HG03280 (cell line): ENCODE measurements around the gene PCLO.

Experiments
- ATAC-seq: cut with Tn5 transposase; IDR thresholded peaks from one replicate; pipeline ENCODE4 v1.9.1; 2021; ENCODE audit warnings: mild to moderate bottlenecking, moderate library complexity; ENCODE audit not compliant: unreplicated experiment

PCLO gene

GRCh38 chr7:83162402-83163256 lies at the start of gene PCLO:
PCLO (minus strand) TSS chr7:83162884; CDS start chr7:83162592, 292 bp downstream.
- ATAC-seq = peak; percentile 88

DNA sequence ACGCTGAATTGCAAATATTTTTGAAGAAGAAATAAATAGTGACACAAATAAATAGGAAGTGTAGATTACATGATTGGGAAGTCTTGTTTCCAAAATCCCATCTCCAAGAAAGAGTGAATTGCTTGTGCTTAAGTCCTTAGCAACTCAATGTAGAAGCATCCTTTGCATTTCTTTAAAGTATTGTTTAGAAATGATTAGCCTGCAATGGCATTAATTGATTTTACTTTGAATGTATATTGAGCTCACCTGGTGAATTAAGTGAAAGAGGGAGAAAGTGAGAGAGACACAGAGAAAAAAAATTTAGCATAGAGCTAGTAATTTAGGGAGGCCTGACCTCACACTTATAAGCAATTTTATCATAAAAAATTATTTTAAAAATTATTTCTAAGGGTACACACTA lies 49.0 kb upstream of the PCLO start:
- no peak for ATAC-seq

DNA sequence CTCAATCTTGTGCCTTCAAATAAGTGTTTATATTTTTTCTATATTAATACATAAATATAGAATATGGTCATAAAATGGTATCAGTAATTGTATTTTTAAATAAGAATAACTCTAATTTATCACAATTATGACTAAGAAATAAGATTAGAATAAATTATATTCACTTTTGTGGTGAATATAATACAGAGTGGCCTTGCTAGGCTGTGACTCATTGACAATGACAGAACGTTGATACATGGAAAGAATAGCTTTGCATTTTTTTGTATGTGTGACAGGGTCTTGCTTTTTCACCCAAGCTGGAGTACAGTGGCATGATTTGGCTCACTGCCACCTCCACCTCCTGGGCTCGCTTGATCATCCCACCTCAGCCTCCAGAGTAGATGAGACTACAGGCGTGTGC lies 47.8 kb upstream of the PCLO start:
- no peak for ATAC-seq

- no peak for ATAC-seq
Observed at GRCh38 chr7:83204715-83205114, 42.0 kb upstream of the PCLO start.

DNA sequence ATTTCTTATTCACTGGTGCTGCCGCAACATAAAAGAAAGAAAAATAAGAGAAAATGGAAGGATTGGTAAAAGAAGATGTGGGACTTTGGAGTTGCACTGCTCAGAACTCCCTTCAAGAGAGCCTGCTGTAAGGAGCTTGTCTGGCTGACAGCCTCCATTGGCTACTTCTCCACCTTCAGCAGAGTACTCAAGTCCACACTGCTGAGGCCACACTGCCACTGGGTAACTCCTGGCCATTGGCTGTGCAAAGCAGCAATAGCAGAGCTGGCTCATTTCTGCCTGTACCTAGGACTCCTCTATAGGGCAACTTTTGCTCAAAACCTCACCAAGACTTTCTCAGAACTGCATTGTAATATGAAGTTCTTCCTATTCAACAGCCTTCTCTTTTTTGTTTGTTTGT lies 38.7 kb upstream of the PCLO start:
- ATAC-seq = no peak

DNA sequence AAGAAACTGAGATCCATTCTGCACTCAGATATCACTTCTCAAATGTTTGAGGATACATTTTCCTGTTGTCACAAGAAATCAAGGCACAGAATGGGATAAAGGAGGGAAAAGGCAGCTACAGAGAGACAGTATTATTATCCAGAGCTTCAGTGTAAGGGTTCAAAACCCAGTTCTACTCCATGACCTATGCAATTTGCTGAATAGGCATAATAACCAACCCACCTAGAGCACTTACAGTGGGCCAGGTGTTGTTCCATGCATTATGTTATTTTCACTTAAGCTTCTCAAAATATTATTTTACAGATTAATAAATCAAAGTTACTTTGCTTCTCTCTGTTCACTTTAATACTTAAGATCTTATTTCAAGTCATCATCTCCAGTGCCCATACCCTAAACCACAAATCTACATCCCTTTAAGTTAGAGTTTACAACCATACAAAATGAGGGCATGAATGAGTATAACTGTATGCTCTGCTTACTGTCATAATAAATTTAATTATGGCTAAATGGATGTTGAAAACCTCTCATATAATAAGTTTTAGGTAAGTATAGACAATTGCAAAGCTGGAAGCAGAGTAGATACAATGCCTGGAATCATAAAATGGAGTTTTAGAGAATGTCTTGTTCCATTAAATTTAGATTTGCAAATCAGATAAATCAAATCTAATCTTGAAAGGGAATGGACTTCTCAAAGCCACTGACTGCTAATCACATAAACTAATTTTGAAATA lies 28.1 kb upstream of the PCLO start:
- ATAC-seq = no peak

GRCh38 chr7:83178796-83179195 lies 16.1 kb upstream of the PCLO start:
- no peak for ATAC-seq

- no peak for ATAC-seq
Observed at GRCh38 chr7:83178066-83178465, 15.4 kb upstream of the PCLO start.

DNA sequence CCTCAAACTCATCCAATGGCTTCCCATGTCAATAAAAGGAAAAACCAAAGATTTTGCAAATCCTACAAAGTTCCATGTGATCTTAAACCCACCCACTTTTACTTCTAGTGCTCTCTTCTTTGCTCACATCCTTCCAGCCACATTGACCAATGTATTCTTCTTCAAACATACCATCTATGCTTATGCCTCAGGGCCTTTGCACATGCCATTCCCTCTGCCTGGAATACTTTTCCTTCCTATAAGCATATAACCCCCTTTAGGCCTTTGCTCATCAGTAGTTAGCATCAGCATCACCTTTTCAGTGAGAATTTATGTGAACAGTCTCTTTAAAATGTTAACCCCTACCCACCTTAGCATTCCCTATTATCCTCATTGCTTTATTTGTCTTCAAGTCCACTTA lies 11.0 kb upstream of the PCLO start:
- ATAC-seq = no peak

- no peak for ATAC-seq
Observed at GRCh38 chr7:83166781-83167180, 4.1 kb upstream of the PCLO start.

GRCh38 chr7:83161899-83162401 lies 734 bp downstream of the PCLO start:
- ATAC-seq = no peak

DNA sequence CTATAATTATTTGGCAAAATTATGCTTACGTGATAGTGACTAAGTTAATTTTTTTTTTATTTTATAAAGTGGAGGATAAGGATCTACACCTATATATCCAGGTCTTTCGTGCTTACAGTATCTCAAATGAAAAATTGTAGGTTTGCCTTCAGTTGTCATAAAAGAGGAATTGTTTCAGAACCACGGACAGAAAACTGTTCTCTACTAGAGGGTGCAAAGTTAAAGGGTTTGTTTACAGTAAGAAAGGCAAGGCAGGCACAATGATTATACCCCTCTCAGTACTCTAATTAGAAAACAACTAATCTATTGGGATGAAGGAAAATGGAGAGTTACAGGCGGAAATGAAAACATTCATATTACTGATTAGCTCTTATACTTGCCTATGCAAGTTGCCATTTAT lies 1.5 kb downstream of the PCLO start:
- no peak for ATAC-seq

DNA sequence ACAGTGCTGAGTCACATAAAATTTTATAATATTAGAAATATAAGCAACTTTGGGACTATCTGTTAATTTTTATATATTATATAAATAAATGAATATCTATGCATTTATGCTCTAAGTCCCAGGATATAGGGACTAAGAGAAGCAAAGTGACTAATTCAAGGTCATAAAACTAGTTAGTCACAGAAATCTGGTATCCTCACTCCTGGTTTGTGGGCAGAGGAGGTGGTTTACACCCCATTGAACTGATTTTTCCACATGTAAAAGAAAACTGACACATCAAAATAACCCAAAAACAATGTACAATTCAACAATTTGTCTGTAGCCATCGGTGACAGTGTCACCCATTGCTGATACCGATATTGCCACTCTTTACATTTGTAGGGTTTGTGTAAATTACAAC lies 3.0 kb downstream of the PCLO start:
- no peak for ATAC-seq

DNA sequence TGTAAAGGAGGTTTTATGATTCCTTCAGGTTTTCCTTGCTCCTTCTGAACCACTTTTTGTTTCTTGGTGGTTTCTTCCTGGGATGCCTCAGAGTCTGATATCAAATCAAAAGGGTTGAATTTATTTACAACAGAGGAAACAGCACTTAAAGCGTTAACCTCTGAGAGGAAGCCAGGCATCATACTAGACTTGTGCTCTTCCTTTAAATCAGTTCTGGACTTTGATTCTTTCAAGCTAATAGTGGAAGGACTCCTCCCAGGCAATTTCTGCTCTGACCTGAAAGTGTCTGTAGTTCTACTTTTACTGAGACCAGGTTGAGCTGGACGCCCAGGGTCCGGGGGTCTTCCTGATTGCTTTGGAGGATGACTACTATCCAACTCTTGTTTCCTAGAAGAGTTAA lies 6.7 kb downstream of the PCLO start:
- no peak for ATAC-seq

GRCh38 chr7:83155407-83155806 lies 7.3 kb downstream of the PCLO start:
- no peak for ATAC-seq

- ATAC-seq = no peak
Observed at GRCh38 chr7:83153419-83153818, 9.3 kb downstream of the PCLO start.

DNA sequence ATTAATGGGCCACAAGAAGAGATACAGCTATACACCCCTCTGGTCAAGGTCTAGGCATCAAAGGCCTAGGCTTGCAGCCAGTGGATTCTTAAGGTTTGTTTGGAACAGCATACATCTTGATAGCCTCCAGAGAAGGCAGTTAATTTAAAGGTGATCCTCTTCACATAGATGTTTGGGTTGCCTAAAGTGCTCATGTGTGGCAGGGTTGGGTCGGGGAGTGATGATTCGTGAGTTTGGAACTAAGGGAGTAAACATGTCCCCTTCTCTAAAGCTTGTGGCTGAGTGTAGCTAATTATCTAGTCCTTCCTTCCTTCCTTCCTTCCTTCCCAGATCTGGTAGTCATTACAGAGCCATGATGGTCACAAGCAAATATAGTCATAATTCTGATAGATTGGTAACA lies 12.4 kb downstream of the PCLO start:
- no peak for ATAC-seq

DNA sequence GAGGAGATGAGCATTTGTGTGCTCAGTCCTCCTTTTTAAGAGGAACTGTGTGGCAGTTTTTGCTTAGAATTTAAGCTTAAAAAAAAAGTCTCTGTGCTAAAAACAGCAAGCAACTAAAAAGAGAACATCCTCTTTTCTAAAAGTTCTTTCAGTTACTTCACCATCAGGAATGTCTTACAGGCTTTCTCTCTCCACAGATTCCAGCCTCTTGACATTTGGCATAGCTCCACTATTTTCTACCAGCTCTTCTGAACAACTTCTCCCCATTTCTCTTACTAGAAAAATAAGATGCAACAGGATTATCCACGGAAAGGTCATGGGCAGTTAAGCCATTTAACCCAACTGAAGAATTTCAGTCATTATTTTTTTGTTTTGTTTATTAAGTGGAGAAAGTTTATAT lies 13.2 kb downstream of the PCLO start:
- ATAC-seq = no peak

DNA sequence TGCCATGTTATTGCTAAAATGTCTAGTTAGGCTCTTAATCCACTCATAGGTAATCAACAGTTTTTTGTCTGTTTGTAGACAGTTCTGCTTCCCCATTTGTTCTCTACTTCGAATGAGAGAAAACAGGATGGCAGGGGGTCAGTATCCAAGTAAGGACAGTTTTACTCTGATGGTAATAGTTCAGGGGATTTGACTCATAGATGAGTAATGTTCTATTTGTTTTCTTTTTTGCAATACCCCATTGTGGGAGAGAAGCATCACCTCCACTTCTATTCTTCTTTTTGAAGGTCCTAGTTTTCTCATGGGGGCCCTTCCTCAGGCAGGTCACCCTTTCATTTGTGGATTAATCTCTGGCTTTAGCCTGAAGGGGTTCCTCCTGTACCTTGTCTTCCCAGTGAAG lies 13.9 kb downstream of the PCLO start:
- ATAC-seq = no peak

DNA sequence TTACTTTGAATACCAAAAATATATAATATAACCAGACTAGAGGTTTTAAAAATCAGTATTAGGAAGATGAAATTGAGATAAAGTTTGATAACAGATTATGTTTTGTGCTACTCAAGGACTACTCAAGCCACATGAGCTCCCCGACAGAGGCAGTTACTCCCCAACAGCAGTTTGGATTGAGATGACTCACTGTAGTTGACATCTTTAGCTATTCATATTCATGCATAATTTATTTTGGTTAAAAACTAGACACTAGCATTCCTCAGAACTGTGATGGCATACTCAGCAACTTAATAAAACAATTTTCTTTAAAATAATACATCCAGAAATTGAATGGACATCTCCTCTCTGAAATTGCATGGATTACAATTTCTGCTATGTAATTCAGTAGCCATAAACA lies 19.6 kb downstream of the PCLO start:
- no peak for ATAC-seq

DNA sequence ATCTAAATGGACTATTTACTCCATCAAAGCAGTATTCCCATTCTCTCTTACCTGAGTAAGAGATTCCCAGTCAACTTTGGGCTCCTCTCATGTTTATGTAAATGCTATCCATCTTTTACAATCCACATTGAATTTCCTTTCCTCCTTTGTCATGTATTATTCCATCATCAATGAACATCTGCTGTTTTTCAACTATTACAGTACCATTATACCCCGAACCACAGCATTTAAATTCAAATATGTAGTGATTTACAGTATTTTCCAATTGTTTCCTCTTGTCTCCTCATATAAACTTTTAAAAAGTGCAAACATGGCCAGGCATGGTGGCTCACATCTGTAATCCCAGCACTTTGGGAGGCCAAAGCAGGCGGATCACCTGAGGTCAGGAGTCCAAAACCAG lies 20.3 kb downstream of the PCLO start:
- ATAC-seq = no peak

GRCh38 chr7:83141927-83142326 lies 20.8 kb downstream of the PCLO start:
- ATAC-seq = no peak
